ENCODE results near the gene CDC34.

The CDC34 gene

GRCh38 chr19:531753-532560, at the start of gene CDC34:
TSS of gene CDC34 (plus strand) at chr19:531760. CDS start at chr19:531932, 172 bp downstream.
- DNase-seq (ENCODE audit: low read depth), result no peak

GRCh38 chr19:482186-483041, 49.1 kb upstream of the CDC34 start:
- DNase-seq (ENCODE audit: low read depth), result no peak

GRCh38 chr19:483332-484072, 48.1 kb upstream of the CDC34 start:
- DNase-seq (ENCODE audit: low read depth), result no peak

GRCh38 chr19:484494-484893, 47.1 kb upstream of the CDC34 start:
- DNase-seq (ENCODE audit: low read depth), result no peak

GRCh38 chr19:485077-485476, 46.5 kb upstream of the CDC34 start:
- no peak for DNase-seq (ENCODE audit: low read depth)

GRCh38 chr19:485583-486236, 45.9 kb upstream of the CDC34 start:
- no peak for DNase-seq (ENCODE audit: low read depth)

GRCh38 chr19:488505-489417, 42.8 kb upstream of the CDC34 start:
- peak; percentile 56 for DNase-seq (ENCODE audit: low read depth)

- peak; percentile 22 for DNase-seq (ENCODE audit: low read depth)
Measured at GRCh38 chr19:489418-490196, 42.0 kb upstream of the CDC34 start.

- no peak for DNase-seq (ENCODE audit: low read depth)
Measured at GRCh38 chr19:491146-491741, 40.3 kb upstream of the CDC34 start.

- DNase-seq (ENCODE audit: low read depth), result no peak
Measured at GRCh38 chr19:492091-492531, 39.4 kb upstream of the CDC34 start.

GRCh38 chr19:493391-494170, 38.0 kb upstream of the CDC34 start:
- no peak for DNase-seq (ENCODE audit: low read depth)

GRCh38 chr19:494171-495080, 37.1 kb upstream of the CDC34 start:
- DNase-seq (ENCODE audit: low read depth), result no peak

- no peak for DNase-seq (ENCODE audit: low read depth)
Measured at GRCh38 chr19:495081-495401, 36.5 kb upstream of the CDC34 start.

- DNase-seq (ENCODE audit: low read depth), result no peak
Measured at GRCh38 chr19:495402-496111, 36.0 kb upstream of the CDC34 start.

GRCh38 chr19:496112-496665, 35.4 kb upstream of the CDC34 start, which contains the start of gene MADCAM1:
TSS of gene MADCAM1 (plus strand) at chr19:496486. CDS start at chr19:496500, 14 bp downstream.
- no peak for DNase-seq (ENCODE audit: low read depth)

- DNase-seq (ENCODE audit: low read depth), result no peak
Measured at GRCh38 chr19:496986-497385, 34.6 kb upstream of the CDC34 start.

GRCh38 chr19:497491-497868, 34.1 kb upstream of the CDC34 start:
- no peak for DNase-seq (ENCODE audit: low read depth)

Data from GM04503 (cell line).